Suppressor macrophage treated with lipopolysaccharide for 1 hour (primary cell): ENCODE data around the gene TRIM24.
"Not testable (repeated sequence)": the region's sequence is repeated elsewhere in the genome, so short reads cannot be mapped to it uniquely, and the experiment has no call there.

Experiments
- DNase-seq, 3 donors: peaks; one replicate each; pipeline ENCODE4 v3.0.0-alpha.2; 2020 to 2022

TRIM24 gene

GRCh38 chr7:138495485-138495884 is 35.4 kb downstream of the TRIM24 start:
- no peak for DNase-seq

DNA sequence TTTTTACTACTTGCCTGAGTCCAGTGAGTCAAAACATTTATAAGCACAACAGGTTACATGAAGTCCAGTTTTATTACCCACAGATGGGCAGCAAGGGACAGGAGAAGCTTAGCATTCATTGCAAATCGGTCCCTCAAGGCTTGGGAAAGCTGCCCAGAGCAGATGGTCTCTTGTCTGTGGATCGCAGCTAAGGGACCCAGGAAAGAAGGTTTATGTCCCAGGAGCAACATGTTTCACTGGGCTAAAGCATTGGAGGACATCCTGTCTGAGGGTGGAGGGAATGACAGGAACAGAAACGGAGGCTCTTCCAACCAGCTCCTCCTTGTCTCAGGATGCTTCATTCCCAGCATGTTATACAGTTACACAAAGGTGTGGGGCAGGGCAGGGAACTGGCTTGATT is 39.3 kb downstream of the TRIM24 start:
- DNase-seq, result no peak

- not testable (repeated sequence) for DNase-seq
These were observed 40.2 kb downstream of the TRIM24 start for GRCh38 chr7:138500303-138500702.

DNA sequence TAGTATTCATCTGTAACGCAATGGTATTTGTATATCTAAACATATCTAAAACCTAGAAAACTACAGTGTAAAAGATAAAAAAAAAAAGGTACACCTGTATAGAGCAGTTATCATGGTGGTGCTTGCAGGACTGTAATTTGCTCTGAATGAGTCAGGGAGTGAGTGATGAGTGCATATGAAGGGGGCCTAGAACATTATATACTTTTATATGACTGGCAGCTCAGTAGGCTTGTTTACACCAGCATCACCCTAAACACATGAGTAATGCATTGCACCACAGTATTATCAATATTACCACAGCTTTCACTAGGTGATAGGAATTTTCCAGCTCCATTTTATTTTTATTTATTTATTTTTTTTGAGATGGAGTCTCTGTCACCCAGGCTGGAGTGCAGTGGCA is 40.8 kb downstream of the TRIM24 start:
- no peak for DNase-seq

- no peak for DNase-seq
These were observed 42.1 kb downstream of the TRIM24 start for GRCh38 chr7:138502023-138502767.

DNA sequence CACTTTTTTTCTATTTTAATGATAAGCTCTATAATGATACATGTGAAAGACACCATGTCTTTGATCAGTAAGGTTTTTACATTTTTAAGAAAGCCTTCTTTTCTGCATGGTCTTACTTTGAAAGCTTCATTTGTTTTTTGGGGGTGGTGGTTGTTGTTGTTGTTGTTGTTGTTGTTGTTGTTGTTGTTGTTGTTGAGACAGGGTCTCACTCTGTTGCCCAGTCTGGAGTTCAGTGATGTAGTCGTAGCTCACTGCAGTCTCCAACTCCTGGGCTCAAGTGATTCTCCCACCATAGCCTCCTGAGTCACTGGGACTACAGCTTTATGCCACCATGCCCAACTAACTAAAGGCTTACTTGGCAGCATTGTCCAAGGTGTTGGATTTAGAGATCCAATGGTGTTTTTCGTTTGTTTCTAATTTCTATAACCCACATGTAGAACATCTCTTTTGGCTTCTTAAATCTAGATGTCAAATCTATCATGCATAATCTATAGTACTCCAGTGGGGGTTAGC is 45.4 kb downstream of the TRIM24 start:
- no peak for DNase-seq

- no peak for DNase-seq
These were observed 46.7 kb downstream of the TRIM24 start for GRCh38 chr7:138506764-138507163.

DNA sequence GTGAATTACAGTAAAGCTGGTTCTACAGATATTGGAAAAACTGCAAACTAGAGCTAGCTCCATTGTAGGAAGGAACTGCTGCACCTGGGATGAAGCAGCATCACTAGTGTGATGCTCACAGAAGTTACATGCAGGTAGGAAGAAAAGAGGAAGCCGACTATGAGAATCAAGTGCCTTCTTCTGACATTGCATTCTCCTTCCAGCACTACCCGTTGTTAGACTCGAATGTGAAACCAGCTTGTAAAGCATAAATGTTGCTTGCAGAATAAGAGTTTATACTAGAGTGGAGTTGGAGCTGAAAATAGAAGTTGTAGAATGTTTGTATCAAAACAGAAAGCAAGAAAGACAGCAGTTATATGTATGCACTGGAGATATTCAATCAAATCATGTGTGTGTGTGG is 49.9 kb downstream of the TRIM24 start:
- DNase-seq, result no peak

GRCh38 chr7:138512092-138512858 is 52.2 kb downstream of the TRIM24 start:
- no peak for DNase-seq

GRCh38 chr7:138512885-138513284 is 52.8 kb downstream of the TRIM24 start:
- DNase-seq, result no peak

- no peak for DNase-seq
These were observed 53.3 kb downstream of the TRIM24 start for GRCh38 chr7:138513344-138513871.

DNA sequence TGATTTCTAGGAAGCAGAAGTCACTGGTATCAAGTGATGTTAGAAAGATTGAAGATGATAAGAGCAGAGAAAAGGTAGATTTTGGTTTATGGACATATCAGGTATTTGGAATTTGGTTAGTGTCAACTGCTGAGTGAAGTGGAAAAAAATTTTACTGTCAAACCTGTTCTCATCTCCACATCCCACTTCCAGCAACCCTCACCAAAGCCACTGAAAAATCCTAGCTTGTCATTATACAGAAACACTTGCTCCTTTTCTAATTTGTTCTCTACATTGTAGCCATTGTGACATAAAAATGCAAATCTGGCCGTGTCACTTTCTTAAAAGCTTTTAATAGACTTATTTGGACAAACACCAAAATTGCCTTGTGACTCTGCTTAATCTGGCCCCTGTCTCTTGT is 54.0 kb downstream of the TRIM24 start:
- DNase-seq, result no peak

DNA sequence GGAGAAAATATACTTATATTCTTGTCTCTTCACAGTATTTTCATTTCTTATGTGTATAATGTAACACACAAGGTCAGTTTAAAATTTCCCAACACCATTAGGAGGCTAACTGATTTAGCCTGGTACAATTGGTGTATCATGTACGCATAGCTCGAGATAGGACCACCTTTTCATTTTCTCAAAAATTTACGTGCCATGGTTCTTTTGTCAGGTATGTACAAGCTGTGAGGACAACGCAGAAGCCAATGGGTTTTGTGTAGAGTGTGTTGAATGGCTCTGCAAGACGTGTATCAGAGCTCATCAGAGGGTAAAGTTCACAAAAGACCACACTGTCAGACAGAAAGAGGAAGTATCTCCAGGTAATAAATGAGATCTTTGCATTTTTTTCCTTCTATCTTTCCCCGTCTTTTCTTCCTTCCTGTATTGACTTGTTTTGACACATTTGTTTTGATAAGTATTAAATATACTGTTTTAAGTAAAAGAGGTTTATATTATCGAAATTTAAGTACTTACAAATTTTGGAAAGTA is 55.0 kb downstream of the TRIM24 start:
- no peak for DNase-seq

DNA sequence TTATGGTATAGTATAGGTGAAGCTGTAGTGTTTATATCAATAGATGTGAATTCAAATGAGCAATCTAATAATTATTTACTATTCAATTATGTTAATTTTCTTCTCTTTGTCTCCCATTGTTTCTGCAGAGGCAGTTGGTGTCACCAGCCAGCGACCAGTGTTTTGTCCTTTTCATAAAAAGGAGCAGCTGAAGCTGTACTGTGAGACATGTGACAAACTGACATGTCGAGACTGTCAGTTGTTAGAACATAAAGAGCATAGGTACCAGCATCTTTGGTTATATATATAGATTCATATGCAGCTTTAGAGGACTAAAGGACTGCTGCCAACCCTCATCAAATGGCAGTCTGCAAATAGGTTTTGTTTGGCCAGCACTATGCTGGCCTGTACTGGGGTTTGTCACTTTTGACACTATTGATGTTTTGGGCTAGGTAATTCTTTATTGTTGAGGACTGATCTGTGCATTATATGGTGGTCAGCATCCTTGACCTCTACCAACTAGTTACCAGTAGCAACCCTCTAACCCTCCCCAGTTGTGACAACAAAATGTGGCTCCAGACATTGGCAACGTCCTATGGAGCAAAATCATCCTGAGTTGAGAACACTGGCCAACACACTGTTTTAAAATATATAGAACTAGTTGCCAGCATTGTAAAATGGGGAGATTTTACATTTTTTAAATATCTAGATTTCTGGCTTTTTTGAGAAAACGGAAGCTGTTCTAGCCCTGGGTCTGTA is 59.2 kb downstream of the TRIM24 start:
- DNase-seq, result no peak

GRCh38 chr7:138520742-138521141 is 60.7 kb downstream of the TRIM24 start:
- DNase-seq, result no peak

DNA sequence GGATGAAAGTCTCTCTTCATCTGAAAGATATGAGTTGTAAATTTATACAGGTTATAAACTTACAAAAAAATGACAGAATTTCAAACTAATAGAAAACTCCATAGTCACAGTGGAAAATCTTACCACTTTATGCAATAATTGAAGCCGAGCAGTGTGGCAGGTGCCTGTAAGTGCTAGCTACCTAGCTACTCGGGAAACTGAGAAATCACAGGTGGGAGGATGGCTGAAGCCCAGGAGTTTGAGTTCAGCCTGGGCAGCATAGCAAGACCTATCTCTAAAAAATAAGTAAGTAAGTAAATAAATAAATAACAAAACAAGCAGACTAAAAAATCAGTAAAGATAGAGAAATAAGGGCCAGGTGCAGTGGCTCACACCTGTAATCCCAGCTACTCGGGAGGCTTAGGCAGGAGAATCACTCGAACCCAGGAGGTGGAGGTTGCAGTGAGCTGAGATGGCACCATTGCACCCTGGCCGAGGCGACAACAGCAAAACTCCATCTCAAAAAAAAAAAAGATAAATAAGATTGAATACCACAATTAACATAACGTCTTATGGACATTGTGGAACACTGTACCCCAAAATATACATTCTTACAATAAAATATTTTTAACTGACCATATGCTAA is 61.9 kb downstream of the TRIM24 start:
- no peak for DNase-seq

DNA sequence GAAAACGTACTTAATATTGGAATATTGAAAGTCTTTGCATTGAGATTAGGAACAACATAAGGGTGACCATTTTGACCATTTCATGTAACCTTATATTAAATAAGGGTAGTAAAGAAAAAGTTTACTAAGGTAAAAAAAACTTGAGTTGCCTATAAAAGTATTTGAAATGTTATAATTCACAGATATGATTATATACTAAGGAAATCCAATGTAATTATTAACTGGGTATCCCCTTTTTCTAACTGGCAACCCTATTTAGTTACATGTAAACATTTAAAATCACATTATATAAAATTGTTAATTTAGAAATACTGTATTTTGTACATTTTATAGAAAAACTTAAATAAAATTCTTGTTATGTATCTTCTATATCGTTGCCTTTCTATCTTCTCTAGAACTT is 64.2 kb downstream of the TRIM24 start:
- DNase-seq, result no peak

GRCh38 chr7:138525757-138526156 is 65.7 kb downstream of the TRIM24 start:
- DNase-seq, result no peak

GRCh38 chr7:138527746-138528223 is 67.7 kb downstream of the TRIM24 start:
- DNase-seq, result no peak

DNA sequence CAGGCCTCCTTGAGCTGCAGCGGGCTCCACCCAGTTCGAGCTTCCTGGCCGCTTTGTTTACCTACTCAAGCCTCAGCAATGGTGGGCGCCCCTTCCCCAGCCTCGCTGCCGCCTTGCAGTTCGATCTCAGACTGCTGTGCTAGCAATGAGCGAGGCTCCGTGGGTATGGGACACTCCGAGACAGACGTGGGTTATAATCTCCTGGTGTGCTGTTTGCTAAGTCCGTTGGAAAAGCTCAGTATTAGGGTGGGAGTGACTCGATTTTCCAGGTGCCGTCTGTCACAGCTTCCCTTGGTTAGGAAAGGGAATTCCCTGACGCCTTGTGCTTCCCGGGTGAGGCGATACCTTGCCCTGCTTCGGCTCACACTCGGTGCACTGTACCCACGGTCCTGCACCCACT is 76.8 kb downstream of the TRIM24 start:
- DNase-seq, result not testable (repeated sequence)

DNA sequence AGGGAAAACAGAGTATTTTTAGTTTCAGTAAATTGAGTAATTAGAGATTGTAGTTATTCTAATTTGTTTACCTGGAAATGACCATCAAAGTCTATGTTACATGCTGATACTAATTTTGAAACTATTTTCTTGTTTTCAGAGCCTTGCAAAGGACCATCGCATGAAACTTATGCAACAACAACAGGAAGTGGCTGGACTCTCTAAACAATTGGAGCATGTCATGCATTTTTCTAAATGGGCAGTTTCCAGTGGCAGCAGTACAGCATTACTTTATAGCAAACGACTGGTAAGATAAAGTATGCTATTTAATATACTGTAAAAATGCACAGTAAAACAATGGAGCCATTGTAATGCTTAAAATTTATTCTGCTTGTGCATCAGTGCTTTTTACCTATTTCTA is 78.5 kb downstream of the TRIM24 start:
- DNase-seq, result no peak

DNA sequence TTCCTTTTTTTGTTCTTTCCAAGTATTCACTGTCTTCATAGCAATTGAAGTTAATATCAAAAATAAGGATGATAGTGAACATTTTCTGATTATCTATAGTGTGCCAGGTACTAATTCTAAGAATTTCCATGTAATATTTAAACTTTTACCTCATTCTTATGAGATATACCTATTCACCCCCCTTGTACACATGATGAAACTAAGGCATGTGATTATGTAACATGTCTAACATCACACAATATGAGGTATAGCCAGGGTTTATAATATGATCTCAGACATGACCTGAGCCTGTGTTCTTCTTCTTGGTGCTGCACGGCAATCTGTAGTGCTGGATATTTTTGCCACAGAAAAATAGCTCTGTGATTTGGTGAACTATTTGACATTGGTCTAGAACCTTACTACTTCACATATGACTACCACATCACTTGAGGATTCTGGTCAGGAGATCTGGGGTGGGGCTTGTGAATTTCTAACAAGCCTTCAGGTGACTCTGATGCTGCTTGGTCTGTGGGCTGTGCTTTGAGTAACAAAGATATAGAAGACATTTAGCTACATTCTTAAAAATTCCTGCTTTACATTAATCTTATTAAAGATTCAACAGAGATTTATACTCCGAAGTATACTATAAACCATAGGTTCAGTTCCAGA is 79.1 kb downstream of the TRIM24 start:
- no peak for DNase-seq
